Naive thymus-derived CD4-positive, alpha-beta T cell (primary cell): Measurements from ENCODE around the gene SLC34A3. TPM values are rescaled to one million over a fixed set of nuclear protein-coding genes. Genes with fewer than 3 reads are reported as not detected.

Source experiments
- ATAC-seq: fragments of 150-1000 bp; cut with Tn5 transposase; 2 replicates; pipeline ENCODE4 v1.10.0; 2021; ENCODE audit warnings: mild to moderate bottlenecking, moderate library complexity
- CTCF ChIA-PET: fragments of 350-600 bp; sonication (Branson Sonifier 250); formaldehyde crosslinking; loops from one replicate; lab custom pipeline; 2021; ENCODE audit warnings: antibody characterized with exemption; lab: Charles Lee
- POLR2A ChIA-PET: fragments of 350-600 bp; sonication (Branson Sonifier 250); formaldehyde crosslinking; loops from one replicate; lab custom pipeline; 2021; ENCODE audit warnings: antibody characterized with exemption, inconsistent platforms; lab: Charles Lee
- DNase-seq, 9 donors: peaks; one replicate each; pipeline versions ENCODE4 v3.0.0 to v3.0.0-alpha.2; 2020 to 2022; ENCODE audit warnings: mixed read lengths in 1 of 9
- H3K27ac ChIP-seq: one replicate; pipeline ENCODE4 v1.7.0; 2013; ENCODE audit warnings: mild to moderate bottlenecking, low read depth, low read length, moderate library complexity
- H3K27me3 ChIP-seq, 2 donors: one replicate each; pipeline ENCODE4 v1.7.0; 2013; ENCODE audit warnings: low read length in 2 of 2, mild to moderate bottlenecking in 2 of 2, moderate library complexity in 2 of 2; ENCODE audit not compliant: control insufficient read depth in 2 of 2, insufficient read depth in 2 of 2
- H3K36me3 ChIP-seq, 3 experiments: 1 replicate in 2 of 3; 2 replicates in 1 of 3; pipeline ENCODE4 v1.7.0; 2013; ENCODE audit warnings: low read length in 3 of 3, mild to moderate bottlenecking in 3 of 3, moderate library complexity in 1 of 3; ENCODE audit not compliant: insufficient read depth in 3 of 3, control insufficient read depth in 2 of 3
- H3K4me1 ChIP-seq, 2 donors: one replicate each; pipeline ENCODE4 v1.7.0; 2013; ENCODE audit warnings: low read length in 2 of 2, mild to moderate bottlenecking in 2 of 2, moderate library complexity in 1 of 2; ENCODE audit not compliant: control insufficient read depth in 2 of 2, insufficient read depth in 2 of 2
- H3K4me3 ChIP-seq: 2 replicates; pipeline ENCODE4 v1.7.0; 2013; ENCODE audit warnings: mild to moderate bottlenecking, low read length
- H3K9me3 ChIP-seq, 3 experiments: 1 replicate in 2 of 3; 2 replicates in 1 of 3; pipeline ENCODE4 v1.7.0; 2013; ENCODE audit warnings: low read length in 3 of 3; ENCODE audit not compliant: control insufficient read depth in 2 of 3
- H3K27ac Mint-ChIP-seq, 9 donors: one replicate each; pipeline ENCODE4 v1.8.0; 2020 to 2022; ENCODE audit warnings: mixed read lengths in 9 of 9, mild to moderate bottlenecking in 8 of 9, moderate library complexity in 5 of 9, inconsistent platforms in 2 of 9
- H3K27me3 Mint-ChIP-seq, 5 donors: one replicate each; pipeline ENCODE4 v1.8.0; 2021 to 2022; ENCODE audit warnings: mixed read lengths in 5 of 5, mild to moderate bottlenecking in 1 of 5
- H3K36me3 Mint-ChIP-seq, 5 donors: one replicate each; pipeline ENCODE4 v1.8.0; 2020 to 2022; ENCODE audit warnings: mixed read lengths in 5 of 5, mild to moderate bottlenecking in 3 of 5, inconsistent platforms in 1 of 5
- H3K4me1 Mint-ChIP-seq, 7 donors: one replicate each; pipeline ENCODE4 v1.8.0; 2020 to 2022; ENCODE audit warnings: mixed read lengths in 7 of 7, mild to moderate bottlenecking in 3 of 7, inconsistent platforms in 1 of 7
- H3K4me3 Mint-ChIP-seq, 10 donors: one replicate each; pipeline ENCODE4 v1.8.0; 2020 to 2022; ENCODE audit warnings: mild to moderate bottlenecking in 10 of 10, mixed read lengths in 10 of 10, moderate library complexity in 6 of 10, inconsistent platforms in 2 of 10
- H3K9me3 Mint-ChIP-seq, 11 donors: one replicate each; pipeline ENCODE4 v1.8.0; 2020 to 2022; ENCODE audit warnings: mixed read lengths in 11 of 11, mild to moderate bottlenecking in 4 of 11, inconsistent platforms in 1 of 11, moderate library complexity in 1 of 11
- intact Hi-C, 2 donors: fragments of 100-400 bp; cut with micrococcal nuclease; formaldehyde crosslinking; loops; one replicate each; pipeline ENCODE4 v1.15.1; 2023
- polyA plus RNA-seq, 2 donors: library from polyadenylated mRNA; unstranded; fragments of 300-500 nt; fragmentation: Illumina TruSeq; gene quantifications; one replicate each; pipeline ENCODE4 v1.2.3, GENCODE V29; 2021
- total RNA-seq, 6 experiments: library from RNA in 5 of 6; stranded (reverse) in 5 of 6; gene quantifications; 1 replicate in 5 of 6; 2 replicates in 1 of 6; pipeline ENCODE4 v1.2.3 and lab custom pipeline; 2021 to 2026

SLC34A3 gene
- total and polyA plus RNA-seq, 7 experiments from 2014 or later, result 0.16 TPM; not detected in 5

DNA sequence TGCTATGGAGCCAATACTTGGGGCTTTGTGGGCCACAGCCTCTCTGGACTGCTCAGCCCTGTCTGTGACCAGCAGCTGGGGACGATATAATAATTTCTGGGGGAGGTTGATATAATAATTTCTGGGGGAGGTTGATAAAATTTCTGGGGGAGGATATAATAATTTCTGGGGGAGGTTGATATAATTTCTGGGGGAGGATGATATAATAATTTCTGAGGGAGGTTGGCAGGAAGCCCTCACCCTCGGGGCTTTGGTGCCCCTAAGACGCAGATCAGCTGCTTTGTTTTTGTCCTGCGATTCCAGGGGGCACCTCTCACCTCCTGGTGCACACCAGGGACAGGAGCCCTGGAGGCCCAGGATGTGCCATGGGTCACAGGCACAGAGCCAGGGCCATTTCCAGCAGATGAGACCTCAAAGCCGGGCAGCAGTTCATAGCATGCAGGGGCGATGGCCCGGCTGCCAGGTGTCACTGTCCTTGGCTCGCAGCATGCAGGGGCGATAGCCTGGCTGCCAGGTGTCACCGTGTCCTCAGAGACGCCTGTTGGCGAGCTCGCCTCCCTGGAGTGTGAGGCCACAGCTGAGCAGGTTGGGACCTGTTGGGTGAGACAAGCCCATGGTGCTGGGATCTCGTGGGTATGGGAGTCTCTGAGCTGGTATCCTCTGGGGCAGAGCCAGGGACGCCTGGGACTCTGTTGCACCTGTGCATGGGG is 43.1 kb downstream of the SLC34A3 start:
- peaks cover 0 to 30% of the 10 kb centered on the region in 2 donors for H3K4me1 ChIP-seq
- no peaks in the 10 kb centered on the region for H3K27me3 ChIP-seq
- no peak overlapping the region for H3K27ac ChIP-seq
- Mint-ChIP-seq H3K4me1 (peaks cover 15 to 33% (median 26%) of the 10 kb centered on the region in 7 donors), H3K27me3 (no peaks in the 10 kb centered on the region), H3K36me3 (peaks cover 1 to 20% (median 4%) of the 10 kb centered on the region in 5 donors), H3K27ac (no peak overlapping the region), H3K9me3 (no peaks in the 10 kb centered on the region), H3K4me3 (no peak overlapping the region)
- H3K4me3 ChIP-seq, result no peak overlapping the region
- CTCF ChIA-PET, result interaction anchor here (0.8 kb wide), 1 partner anchor 90 kb away, joined by 3 read pairs; no protein-coding TSS in a partner anchor
- no peaks in the 10 kb centered on the region for H3K9me3 ChIP-seq
- peaks cover 0 to 29% (median 0%) of the 10 kb centered on the region in 3 experiments for H3K36me3 ChIP-seq
- POLR2A ChIA-PET, result interaction anchor here (1.3 kb wide), 1 partner anchor 33 kb away, joined by 4 read pairs; the partner anchor contains the start of gene TUBB4B
- no peak for ATAC-seq
- intact Hi-C loops, result no loop called here
- no peak for DNase-seq

DNA sequence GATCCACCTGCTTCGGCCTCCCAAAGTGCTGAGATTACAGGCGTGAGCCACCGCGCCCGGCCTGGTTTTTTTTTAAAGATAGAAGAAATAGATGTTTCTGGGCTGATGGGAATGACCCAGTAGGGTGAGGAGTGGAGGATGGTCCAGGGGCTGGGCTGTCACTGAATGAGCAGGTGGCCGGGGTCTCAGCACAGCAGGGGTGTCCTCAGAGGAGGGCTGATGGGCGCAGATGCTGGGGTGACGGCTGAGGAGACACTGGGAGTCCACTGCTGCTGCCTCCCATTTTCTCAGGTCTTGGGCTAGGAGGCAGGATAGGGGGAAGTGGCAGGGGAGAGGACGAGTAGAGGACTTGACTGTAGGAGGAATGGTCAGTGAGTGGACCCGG is 44.5 kb downstream of the SLC34A3 start:
- Mint-ChIP-seq H3K27me3 (no peaks in the 10 kb centered on the region), H3K27ac (peak overlapping the region in 2 of 9 donors; percentile 32 to 51), H3K9me3 (no peaks in the 10 kb centered on the region), H3K4me1 (peaks cover 13 to 30% (median 20%) of the 10 kb centered on the region in 7 donors), H3K4me3 (peak overlapping the region in 1 of 10 donors; percentile 57), H3K36me3 (peaks cover 0 to 9% (median 4%) of the 10 kb centered on the region in 5 donors)
- DNase-seq (no peak), ATAC-seq (no peak)
- H3K4me1 ChIP-seq, result peaks cover 0 to 30% of the 10 kb centered on the region in 2 donors
- CTCF ChIA-PET, result no interaction called here
- H3K36me3 ChIP-seq, result peaks cover 0 to 19% (median 0%) of the 10 kb centered on the region in 3 experiments
- POLR2A ChIA-PET, result no interaction called here
- H3K27ac ChIP-seq, result no peak overlapping the region
- intact Hi-C loops, result no loop called here
- H3K27me3 ChIP-seq, result no peaks in the 10 kb centered on the region
- H3K9me3 ChIP-seq, result no peaks in the 10 kb centered on the region
- H3K4me3 ChIP-seq, result no peak overlapping the region

DNA sequence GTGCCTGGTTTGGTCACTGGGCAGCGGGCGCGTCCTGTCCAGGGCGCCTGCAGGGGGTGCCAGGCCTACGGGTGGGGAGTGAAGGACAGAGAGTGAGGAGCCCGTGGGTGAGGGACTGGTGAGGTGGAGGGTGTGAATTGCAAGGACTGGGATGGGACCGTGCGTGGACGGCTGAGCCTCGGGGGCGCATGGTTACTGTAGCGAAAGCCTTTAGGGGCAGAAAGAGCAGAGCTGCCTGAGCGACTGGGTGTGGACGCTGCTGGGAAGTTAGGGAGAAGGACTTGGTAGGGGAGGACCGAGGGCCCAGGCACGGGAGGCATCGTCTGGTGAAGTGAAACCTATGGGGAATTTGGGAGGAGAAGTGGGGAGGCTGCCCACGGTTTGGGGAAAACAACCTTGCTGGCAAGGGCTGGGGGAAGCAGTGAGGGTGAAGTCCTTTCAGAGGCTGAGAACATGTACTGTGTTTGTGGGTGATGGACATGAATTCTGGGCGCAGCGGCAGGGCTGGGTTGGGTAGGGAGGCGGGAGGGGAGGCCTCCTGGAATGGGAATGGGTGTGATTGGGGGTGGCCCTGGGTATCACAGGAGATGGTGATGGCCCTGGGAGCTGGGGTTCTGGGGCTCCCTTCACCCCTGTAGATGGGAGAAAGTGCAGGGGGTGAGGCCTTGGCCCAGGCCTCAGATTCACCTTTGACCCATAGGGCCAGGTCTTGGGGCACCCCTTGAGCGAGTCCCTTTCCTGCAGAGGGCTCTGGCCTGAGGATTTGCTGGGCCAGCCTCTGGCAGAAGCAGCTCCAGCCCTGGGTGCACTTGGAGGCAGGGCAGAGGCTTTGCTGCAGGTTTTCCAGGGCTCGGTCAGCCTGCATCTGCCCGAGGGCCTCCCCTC is 45.1 kb downstream of the SLC34A3 start:
- Mint-ChIP-seq H3K9me3 (no peaks in the 10 kb centered on the region), H3K36me3 (peaks cover 0 to 9% (median 4%) of the 10 kb centered on the region in 5 donors), H3K4me3 (peak overlapping the region in 1 of 10 donors; percentile 57), H3K27me3 (no peaks in the 10 kb centered on the region), H3K4me1 (peaks cover 13 to 30% (median 20%) of the 10 kb centered on the region in 7 donors), H3K27ac (peak overlapping the region in 2 of 9 donors; percentile 32 to 51)
- no peaks in the 10 kb centered on the region for H3K27me3 ChIP-seq
- H3K36me3 ChIP-seq, result peaks cover 0 to 19% (median 0%) of the 10 kb centered on the region in 3 experiments
- no peak for ATAC-seq
- H3K9me3 ChIP-seq, result no peaks in the 10 kb centered on the region
- ChIA-PET CTCF (no interaction called here), POLR2A (no interaction called here)
- DNase-seq, result no peak
- peaks cover 0 to 30% of the 10 kb centered on the region in 2 donors for H3K4me1 ChIP-seq
- H3K27ac ChIP-seq, result no peak overlapping the region
- intact Hi-C loops, result no loop called here
- H3K4me3 ChIP-seq, result no peak overlapping the region

DNA sequence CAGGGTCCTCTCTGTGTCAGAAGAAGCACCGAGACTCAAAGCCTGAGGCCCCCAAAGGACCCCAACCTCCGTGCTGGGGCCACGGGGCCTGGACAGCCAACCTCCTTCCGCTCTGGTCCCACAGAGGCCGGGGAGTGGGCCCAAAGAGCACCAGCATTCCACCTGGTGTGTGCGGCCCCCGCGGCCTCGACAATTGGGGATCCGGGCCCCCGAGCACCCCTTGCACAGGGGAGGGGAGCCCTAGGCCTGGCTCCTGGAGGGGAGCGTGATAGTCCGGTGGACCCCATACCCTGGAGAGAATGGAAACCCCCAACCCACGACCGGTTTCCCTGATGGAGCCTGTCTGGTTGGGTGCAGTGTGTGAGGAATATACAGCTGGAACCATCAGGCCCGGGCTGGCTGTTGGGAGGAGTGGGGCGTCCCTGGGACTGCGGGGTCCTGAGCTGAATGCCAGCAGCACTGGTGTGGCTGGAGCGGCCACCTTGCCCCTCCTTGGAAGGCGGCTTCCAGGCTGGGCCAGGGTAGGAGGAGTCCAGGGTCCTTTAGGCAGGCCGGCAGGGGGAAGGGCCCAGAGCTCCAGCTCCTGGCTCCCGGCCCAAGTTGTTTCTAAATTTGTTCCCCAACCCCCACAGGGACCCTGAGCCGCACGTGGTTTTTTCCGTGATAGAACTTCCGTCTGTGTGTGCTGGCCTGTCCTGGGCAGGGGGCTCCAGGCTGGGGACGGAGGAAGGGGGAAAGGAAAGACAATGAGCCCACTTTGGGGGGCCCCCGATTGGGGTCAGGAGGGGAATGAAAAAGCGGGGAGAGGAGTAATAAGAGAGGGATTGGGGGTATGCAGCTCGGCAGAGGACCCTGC is 46.0 kb downstream of the SLC34A3 start:
- Histone ChIP-seq H3K9me3 (no peaks in the 10 kb centered on the region), H3K4me1 (peaks cover 0 to 23% of the 10 kb centered on the region in 2 donors), H3K36me3 (peaks cover 0 to 19% (median 0%) of the 10 kb centered on the region in 3 experiments), H3K4me3 (no peak overlapping the region), H3K27ac (no peak overlapping the region), H3K27me3 (no peaks in the 10 kb centered on the region)
- Mint-ChIP-seq H3K4me1 (peaks cover 6 to 24% (median 13%) of the 10 kb centered on the region in 7 donors), H3K9me3 (no peaks in the 10 kb centered on the region), H3K27ac (peak overlapping the region in 1 of 9 donors; percentile 89), H3K36me3 (peaks cover 0 to 6% (median 0%) of the 10 kb centered on the region in 5 donors), H3K4me3 (peak overlapping the region in 7 of 10 donors; percentile 21 to 89 (median 55)), H3K27me3 (no peaks in the 10 kb centered on the region)
- POLR2A ChIA-PET, result no interaction called here
- CTCF ChIA-PET, result no interaction called here
- ATAC-seq (no peak), DNase-seq (no peak)
- intact Hi-C loops, result no loop called here

DNA sequence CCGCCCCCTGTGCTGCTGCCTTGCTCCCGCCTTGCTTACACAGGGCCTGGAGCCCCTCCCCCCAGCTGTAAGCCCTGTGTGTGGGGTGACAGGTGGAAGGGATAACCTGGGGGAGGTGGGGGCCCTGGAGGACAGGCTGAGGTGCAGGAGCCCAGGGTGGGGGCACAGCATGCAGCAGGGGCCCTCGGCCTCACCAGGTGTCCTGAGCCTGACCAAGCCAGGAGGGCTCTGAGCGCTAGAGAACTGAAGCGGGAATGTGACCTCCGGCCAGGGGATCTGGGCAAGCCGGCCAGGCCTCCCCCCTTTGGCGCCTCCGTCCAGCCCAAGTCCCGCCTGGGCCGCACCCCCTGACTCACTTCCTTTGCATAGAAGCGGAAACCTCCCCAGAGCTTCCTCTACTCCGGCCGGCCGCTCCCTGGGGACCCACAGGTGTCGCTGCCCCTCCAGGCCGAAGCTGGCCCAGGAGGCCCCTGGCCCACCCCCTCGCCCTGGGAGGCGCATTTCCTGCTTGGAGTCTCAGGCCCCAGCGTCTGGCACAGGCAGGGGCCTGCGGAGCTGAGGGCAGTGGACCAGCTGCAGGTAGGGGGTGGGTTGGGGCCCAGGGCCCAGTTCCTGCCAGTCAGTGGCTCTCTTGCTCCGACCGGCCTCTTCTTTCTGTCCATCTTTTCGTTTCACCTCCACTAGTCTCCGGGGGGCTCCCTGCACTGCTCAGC is 46.8 kb downstream of the SLC34A3 start, which contains the start of gene TOR4A:
Gene TOR4A (plus strand): TSS at position 398 of the 713 bp plus-strand sequence. CDS start 964 bp downstream, outside the sequence.
- Histone ChIP-seq H3K4me1 (peaks cover 0 to 16% of the 10 kb centered on the region in 2 donors), H3K36me3 (peaks cover 0 to 12% (median 0%) of the 10 kb centered on the region in 3 experiments), H3K4me3 (peak within 1 kb of the TSS; percentile 43), H3K27me3 (no peaks in the 10 kb centered on the region), H3K27ac (peak within 1 kb of the TSS; percentile 41), H3K9me3 (no peaks in the 10 kb centered on the region)
- ATAC-seq, result peak; percentile 86
- DNase-seq, result peak in 1 of 9 donors; percentile 60
- Mint-ChIP-seq H3K4me1 (peaks cover 6 to 23% (median 15%) of the 10 kb centered on the region in 7 donors), H3K4me3 (peak within 1 kb of the TSS in 8 of 10 donors; percentile 35 to 89 (median 56)), H3K36me3 (peaks cover 0 to 6% (median 1%) of the 10 kb centered on the region in 5 donors), H3K27me3 (peaks cover 0 to 1% (median 0%) of the 10 kb centered on the region in 5 donors), H3K9me3 (no peaks in the 10 kb centered on the region), H3K27ac (peak within 1 kb of the TSS in 1 of 9 donors; percentile 89)
- ChIA-PET POLR2A (interaction anchor here (0.5 kb wide), 1 partner anchor 797 kb away, joined by 3 read pairs; no protein-coding TSS in a partner anchor), CTCF (no interaction called here)
- intact Hi-C loops, result no loop called here
